ENCODE measurements around the gene MIER2.

Gene MIER2

GRCh38 chr19:307111-307531, 37.5 kb downstream of the MIER2 start:
- no peak for DNase-seq

DNA sequence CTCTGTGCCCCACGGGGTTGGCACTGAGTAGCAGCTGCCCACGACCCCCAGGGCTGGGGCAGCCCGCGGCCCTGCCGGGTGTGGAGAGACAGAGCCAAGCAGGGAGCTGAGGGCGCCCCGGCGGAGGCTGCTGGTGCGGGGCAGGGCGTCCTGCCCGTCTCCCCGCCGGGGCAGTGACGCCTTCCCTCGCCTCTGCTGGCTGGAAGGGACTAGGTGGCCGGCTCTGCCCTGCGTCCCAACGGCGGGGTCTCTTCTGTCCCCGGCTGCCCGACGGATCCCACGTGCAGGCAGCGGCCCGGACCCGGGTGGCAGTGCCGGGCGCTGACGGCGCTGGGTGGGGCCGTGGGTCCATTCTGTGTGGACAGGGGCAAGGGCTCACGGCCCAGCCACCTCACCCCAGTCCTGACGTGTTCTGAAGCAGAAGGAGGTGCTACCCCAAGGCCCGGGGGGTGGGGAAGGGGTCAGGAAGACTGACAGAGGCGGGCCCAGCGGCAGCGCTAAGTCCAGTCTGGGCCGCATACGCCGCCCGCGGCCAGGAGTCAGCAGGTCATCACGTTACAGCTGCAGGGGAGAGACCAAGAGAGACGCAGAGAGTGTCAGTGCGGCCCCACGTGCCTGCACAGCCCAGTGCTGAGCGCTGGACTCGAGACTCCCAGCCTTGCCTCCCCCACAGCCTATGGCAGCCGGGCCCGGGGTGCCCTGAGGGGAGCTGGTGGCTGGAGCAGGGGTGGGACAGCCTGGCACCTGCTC, 38.3 kb downstream of the MIER2 start:
- no peak overlapping the region for H3K4me3 Mint-ChIP-seq
- no peak for DNase-seq
- TF ChIP-seq, protein P1, sequence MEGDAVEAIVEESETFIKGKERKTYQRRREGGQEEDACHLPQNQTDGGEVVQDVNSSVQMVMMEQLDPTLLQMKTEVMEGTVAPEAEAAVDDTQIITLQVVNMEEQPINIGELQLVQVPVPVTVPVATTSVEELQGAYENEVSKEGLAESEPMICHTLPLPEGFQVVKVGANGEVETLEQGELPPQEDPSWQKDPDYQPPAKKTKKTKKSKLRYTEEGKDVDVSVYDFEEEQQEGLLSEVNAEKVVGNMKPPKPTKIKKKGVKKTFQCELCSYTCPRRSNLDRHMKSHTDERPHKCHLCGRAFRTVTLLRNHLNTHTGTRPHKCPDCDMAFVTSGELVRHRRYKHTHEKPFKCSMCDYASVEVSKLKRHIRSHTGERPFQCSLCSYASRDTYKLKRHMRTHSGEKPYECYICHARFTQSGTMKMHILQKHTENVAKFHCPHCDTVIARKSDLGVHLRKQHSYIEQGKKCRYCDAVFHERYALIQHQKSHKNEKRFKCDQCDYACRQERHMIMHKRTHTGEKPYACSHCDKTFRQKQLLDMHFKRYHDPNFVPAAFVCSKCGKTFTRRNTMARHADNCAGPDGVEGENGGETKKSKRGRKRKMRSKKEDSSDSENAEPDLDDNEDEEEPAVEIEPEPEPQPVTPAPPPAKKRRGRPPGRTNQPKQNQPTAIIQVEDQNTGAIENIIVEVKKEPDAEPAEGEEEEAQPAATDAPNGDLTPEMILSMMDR (IDR thresholded peaks at IDR 0.05), result no peak

More at GRCh38 chr19:307111-307531, 37.5 kb downstream of the MIER2 start:
- peaks cover 19% of the 10 kb centered on the region for H3K36me3 Mint-ChIP-seq (ENCODE audit: low read depth)
- H3K4me3 Mint-ChIP-seq, result no peak overlapping the region
- TF ChIP-seq, protein P1 (IDR thresholded peaks at IDR 0.05), result no peak
- no peaks in the 10 kb centered on the region for H3K9me3 Mint-ChIP-seq
- peaks cover 4% of the 10 kb centered on the region for H3K4me1 Mint-ChIP-seq
- H3K27me3 Mint-ChIP-seq (ENCODE audit: low read depth, poor library complexity), result peaks cover 2% of the 10 kb centered on the region
- no peak overlapping the region for H3K27ac Mint-ChIP-seq

DNA sequence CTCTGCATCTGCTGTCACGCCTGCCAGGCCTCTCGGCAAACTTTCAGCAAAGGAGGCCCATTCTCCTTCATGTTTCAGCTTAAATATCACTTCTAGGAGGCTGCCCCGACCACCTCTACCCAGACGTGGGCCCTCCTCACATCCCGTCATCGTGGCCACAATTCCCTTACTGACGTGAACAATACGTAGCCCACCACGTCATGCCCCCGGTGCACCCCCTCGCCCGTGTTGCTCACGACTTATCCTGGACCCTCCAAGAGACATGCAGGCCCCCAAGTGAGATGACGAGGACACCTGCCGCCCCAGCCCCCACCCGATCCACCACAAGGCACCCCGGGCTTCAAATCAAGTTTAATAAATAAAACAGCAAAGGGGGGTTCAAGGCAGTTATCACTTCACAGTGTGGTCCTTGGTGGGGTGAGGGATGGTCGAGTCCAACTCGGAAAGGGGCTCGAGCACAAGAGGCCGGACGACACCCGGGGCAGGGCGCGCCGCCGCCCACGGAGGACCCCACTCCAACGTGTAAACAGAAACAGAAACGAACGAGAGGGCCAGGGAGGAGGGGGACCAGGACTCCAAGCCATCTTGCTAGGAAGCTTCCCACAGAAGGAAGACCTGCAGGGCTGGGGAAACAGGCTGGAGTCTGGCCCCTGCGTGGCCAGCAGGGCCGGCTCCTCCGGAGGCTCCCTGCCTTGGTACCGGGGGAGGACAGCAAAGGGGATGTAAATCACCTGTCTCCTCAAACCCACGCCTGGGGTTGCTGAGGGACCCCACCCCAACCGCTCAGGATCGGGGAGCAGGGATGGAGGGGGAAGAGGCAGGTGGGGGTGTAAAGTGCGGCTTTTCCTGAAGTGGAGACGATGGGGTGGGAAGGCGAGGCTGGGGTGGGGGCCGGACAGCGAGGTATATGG, 39.1 kb downstream of the MIER2 start:
- H3K27me3 Mint-ChIP-seq (ENCODE audit: low read depth, poor library complexity), result no peaks in the 10 kb centered on the region
- TF ChIP-seq, protein P1 (IDR thresholded peaks at IDR 0.05), result no peak
- peaks cover 4% of the 10 kb centered on the region for H3K4me1 Mint-ChIP-seq
- H3K9me3 Mint-ChIP-seq, result no peaks in the 10 kb centered on the region
- H3K27ac Mint-ChIP-seq, result no peak overlapping the region
- no peak overlapping the region for H3K4me3 Mint-ChIP-seq
- peaks cover 11% of the 10 kb centered on the region for H3K36me3 Mint-ChIP-seq (ENCODE audit: low read depth)
- DNase-seq, result no peak

More for the DNA sequence above, 38.3 kb downstream of the MIER2 start:
- Mint-ChIP-seq H3K27ac (no peak overlapping the region), H3K4me1 (peaks cover 4% of the 10 kb centered on the region), H3K9me3 (no peaks in the 10 kb centered on the region), H3K27me3 (ENCODE audit: low read depth, poor library complexity) (peaks cover under 1% of the 10 kb centered on the region), H3K36me3 (ENCODE audit: low read depth) (peaks cover 19% of the 10 kb centered on the region)

DNA sequence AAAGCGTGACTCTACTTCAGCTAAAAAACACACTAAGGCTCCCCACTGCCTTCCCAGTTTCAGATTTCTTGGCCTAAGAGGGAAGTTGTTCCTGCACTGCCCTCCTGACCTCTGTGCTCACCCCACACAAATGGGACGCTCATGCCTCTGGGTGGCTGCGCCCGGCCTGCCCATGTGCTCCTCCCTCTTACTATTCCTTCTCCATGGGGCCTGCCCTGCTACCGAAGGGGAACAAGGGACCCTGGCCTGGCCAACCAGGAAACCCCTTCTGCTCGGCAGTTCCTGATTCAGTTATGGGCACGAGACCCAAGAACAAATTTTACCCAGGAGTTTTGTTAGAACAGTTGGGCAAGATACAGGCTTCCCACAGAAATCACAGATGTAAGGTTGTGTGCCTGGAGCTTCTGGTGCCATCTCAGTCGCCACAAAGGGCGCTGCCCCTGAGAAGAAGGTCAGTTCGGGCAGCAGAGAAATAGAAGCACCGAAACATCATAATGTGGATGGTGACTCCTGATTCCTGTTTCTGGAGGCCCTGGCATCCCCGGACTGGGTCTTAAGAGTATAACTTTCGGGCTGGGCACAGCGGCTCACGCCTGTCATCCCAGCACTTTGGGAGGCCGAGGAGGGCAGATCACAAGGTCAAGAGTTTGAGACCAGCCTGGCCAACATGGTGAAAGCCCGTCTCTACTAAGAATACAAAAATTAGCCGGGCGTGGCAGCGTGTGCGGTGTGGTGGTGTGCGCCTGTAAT, 47.9 kb downstream of the MIER2 start:
- no peak for DNase-seq
- H3K27me3 Mint-ChIP-seq (ENCODE audit: low read depth, poor library complexity), result peaks cover 37% of the 10 kb centered on the region
- H3K9me3 Mint-ChIP-seq, result no peaks in the 10 kb centered on the region
- H3K4me1 Mint-ChIP-seq, result peaks cover 34% of the 10 kb centered on the region
- H3K4me3 Mint-ChIP-seq, result peak overlapping the region; percentile 58
- TF ChIP-seq, protein P1 (IDR thresholded peaks at IDR 0.05), result no peak
- peak overlapping the region; percentile 6 for H3K27ac Mint-ChIP-seq
- no peaks in the 10 kb centered on the region for H3K36me3 Mint-ChIP-seq (ENCODE audit: low read depth)

- Mint-ChIP-seq H3K27ac (peak overlapping the region; percentile 6), H3K4me3 (peak overlapping the region; percentile 58), H3K4me1 (peaks cover 34% of the 10 kb centered on the region), H3K27me3 (ENCODE audit: low read depth, poor library complexity) (peaks cover 37% of the 10 kb centered on the region), H3K36me3 (ENCODE audit: low read depth) (no peaks in the 10 kb centered on the region), H3K9me3 (no peaks in the 10 kb centered on the region)
- DNase-seq, result no peak
- TF ChIP-seq, protein P1 (IDR thresholded peaks at IDR 0.05), result no peak
Measured at GRCh38 chr19:295687-296370, 48.8 kb downstream of the MIER2 start.

All from nephron progenitor cell (in vitro differentiated cells).